Erythroblast (primary cell): ENCODE results near the gene EGLN3.

Experiments used
- GATA1 ChIP-seq: IDR thresholded peaks from 2 replicates; pipeline ENCODE4 v1.6.1; 2011; ENCODE audit warnings: low read depth, mild to moderate bottlenecking, control low read depth, low read length, moderate library complexity
- POLR2A ChIP-seq: IDR thresholded peaks from 2 replicates; pipeline ENCODE4 v1.6.1; 2011; ENCODE audit warnings: mild to moderate bottlenecking, low read length

DNA sequence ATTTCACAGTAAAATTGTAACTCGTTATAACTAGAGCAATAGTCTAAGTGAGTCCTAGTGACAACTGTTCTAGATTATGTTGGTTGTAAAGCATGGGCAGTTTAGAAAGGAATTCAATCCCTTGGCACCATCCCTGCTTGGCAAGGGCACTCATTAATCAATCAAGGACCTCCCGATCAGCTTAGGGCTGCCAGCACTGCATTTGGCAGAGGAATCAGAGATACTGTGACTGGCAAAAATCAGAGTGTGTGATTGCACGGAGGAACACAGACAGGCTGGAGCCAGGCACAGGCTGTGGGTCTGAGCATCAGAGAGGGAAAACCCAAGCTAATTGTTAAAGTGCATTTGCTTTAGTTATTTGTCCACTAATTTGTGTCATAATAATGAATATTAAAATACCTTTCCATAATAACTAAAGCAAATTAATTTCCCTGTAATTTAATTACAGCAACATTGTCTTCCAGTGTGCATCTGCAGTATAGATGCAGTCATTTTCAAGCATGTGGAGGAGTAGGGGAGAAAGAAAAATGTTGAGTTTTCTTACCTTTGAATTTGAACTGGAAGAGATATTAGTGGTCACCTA is 3.2 kb upstream of the EGLN3 start:
- TF ChIP-seq POLR2A (no peak), GATA1 (no peak)
